Spleen (tissue), 7 donors: Measurements from ENCODE around the gene MCTS1.

ENCODE experiments used
- CTCF ChIP-seq, 11 experiments: fragments of 200-600 bp in 7 of 11; fragments of 450-650 bp in 4 of 11; sonication (generic) in 4 of 11; IDR thresholded peaks in 8 of 11; conservative IDR thresholded peaks in 3 of 11; 1 replicate in 7 of 11; 2 replicates in 4 of 11; pipeline versions ENCODE4 v1.4.0 to v1.8.0; 2016 to 2021; ENCODE audit warnings: antibody characterized with exemption in 11 of 11, inconsistent platforms in 4 of 11, mild to moderate bottlenecking in 1 of 11
- POLR2A ChIP-seq, 3 donors: fragments of 450-650 bp; IDR thresholded peaks; one replicate each; pipeline ENCODE4 v1.5.1; 2017; ENCODE audit warnings: antibody characterized with exemption in 3 of 3, mild to moderate bottlenecking in 1 of 3
- POLR2AphosphoS5 ChIP-seq, 3 donors: sonication (generic); formaldehyde crosslinking; IDR thresholded peaks; one replicate each; pipeline ENCODE4 v1.5.1; 2017; ENCODE audit warnings: antibody characterized with exemption in 3 of 3
- donor health status: DM: no; HTN: no; CAD: no; lungs with moderate emphysema.
- donor health status: DM: no; HTN: no; CAD: no.
- donor health status: DM: no; HTN: no; CAD: no.

DNA sequence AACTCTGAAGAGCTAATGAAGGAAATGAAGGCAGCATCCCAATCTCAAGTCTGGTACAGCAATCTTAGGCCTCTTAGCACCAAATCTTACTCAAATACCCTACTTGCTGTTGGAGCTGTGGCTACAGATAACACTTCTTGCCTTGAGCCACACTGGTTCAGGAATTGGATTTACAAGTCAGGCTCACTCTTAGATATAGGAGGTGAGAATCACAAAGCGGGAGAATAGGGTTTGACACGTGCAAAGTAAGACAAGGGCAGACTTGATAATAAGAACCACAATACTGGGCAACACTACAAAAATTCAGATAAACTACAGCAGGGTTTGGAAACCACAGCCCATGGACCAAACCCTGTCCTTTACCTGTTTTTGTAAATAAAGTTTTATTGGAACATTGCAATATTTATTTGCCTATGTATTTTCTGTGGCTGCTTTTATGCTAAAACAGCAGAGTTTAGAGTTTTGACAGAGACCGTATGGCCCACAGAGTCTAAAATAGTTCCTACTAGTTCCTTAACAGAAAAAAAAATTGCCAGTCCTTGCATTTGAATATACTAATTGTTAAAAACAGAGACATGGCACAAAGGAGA, 33.8 kb upstream of the MCTS1 start:
- TF ChIP-seq CTCF (IDR thresholded peaks at IDR 0.05 in 8 of 11, conservative IDR thresholded peaks at IDR 0.05 in 3 of 11) (no peak), POLR2AphosphoS5 (IDR thresholded peaks at IDR 0.05) (no peak), POLR2A (IDR thresholded peaks at IDR 0.05) (no peak)
